ENCODE measurements around the gene AMMECR1.

GRCh38 chrX:110268395-110268794 lies 49.5 kb downstream of the AMMECR1 start:
- TF ChIP-seq CTCF (conservative IDR thresholded peaks at IDR 0.05 in 1 of 2, IDR thresholded peaks at IDR 0.05 in 1 of 2; ENCODE audit: extremely low read depth in 1 of 2, insufficient read depth in 1 of 2, low read depth in 1 of 2, low read length in 2 of 2) (no peak), EZH2 (IDR thresholded peaks at IDR 0.05; ENCODE audit: borderline replicate concordance, low read length) (no peak)
